Lung (tissue), 12 donors: ENCODE measurements around the gene KCNIP4. TPM values are rescaled to one million over a fixed set of nuclear protein-coding genes. Genes with fewer than 3 reads are reported as not detected.
A peak's percentile ranks its signal among the peaks of the same experiment; 100 is the strongest.

Experiments
- ATAC-seq: fragments of 200-7000 bp; cut with Tn5 transposase; one replicate; pipeline ENCODE4 v1.9.1; 2020; ENCODE audit warnings: moderate number of reproducible peaks; ENCODE audit not compliant: insufficient read depth, low FRiP score
- DNase-seq, 3 donors: peaks; one replicate each; pipeline ENCODE4 v3.0.0-alpha.2; 2013 to 2017
- H3K27ac ChIP-seq, 2 donors: one replicate each; pipeline ENCODE4 v1.5.1; 2013; ENCODE audit warnings: mild to moderate bottlenecking in 2 of 2, moderate library complexity in 2 of 2, control low read depth in 1 of 2, inconsistent platforms in 1 of 2, low read depth in 1 of 2, low read length in 1 of 2
- H3K27me3 ChIP-seq, 3 donors: one replicate each; pipeline ENCODE4 v1.5.1; 2013; ENCODE audit warnings: low read length in 2 of 3; ENCODE audit not compliant: control insufficient read depth in 3 of 3, insufficient read depth in 3 of 3
- H3K36me3 ChIP-seq, 4 donors: one replicate each; pipeline ENCODE4 v1.5.1; 2013; ENCODE audit warnings: low read length in 4 of 4, mild to moderate bottlenecking in 1 of 4, moderate library complexity in 1 of 4; ENCODE audit not compliant: control insufficient read depth in 4 of 4, insufficient read depth in 4 of 4
- H3K4me1 ChIP-seq, 5 donors: one replicate each; pipeline ENCODE4 v1.5.1; 2013; ENCODE audit warnings: low read length in 5 of 5, mild to moderate bottlenecking in 2 of 5, moderate library complexity in 1 of 5; ENCODE audit not compliant: control insufficient read depth in 5 of 5, insufficient read depth in 5 of 5
- H3K4me3 ChIP-seq: one replicate; pipeline ENCODE4 v1.5.1; 2013; ENCODE audit warnings: mild to moderate bottlenecking, control low read depth, moderate library complexity
- H3K9ac ChIP-seq, 2 donors: one replicate each; pipeline ENCODE4 v1.5.1; 2013; ENCODE audit warnings: low read length in 2 of 2, control low read depth in 1 of 2; ENCODE audit not compliant: insufficient read depth in 1 of 2
- H3K9me3 ChIP-seq, 4 donors: one replicate each; pipeline ENCODE4 v1.5.1; 2013; ENCODE audit warnings: low read length in 3 of 4, mild to moderate bottlenecking in 1 of 4, moderate library complexity in 1 of 4; ENCODE audit not compliant: control insufficient read depth in 4 of 4, insufficient read depth in 3 of 4
- CTCF ChIP-seq: IDR thresholded peaks from 2 replicates; pipeline ENCODE4 v1.5.1; 2012; ENCODE audit warnings: mild to moderate bottlenecking; ENCODE audit errors: control extremely low read depth, extremely low read depth
- WGBS, 2 donors: extraction: QIAGEN DNeasy Blood & Tissue Kit; methylation state at CpG; one replicate each; pipeline ENCODE4 v1.1.7; 2013; 5-methylcytosine and 5-hydroxymethylcytosine counted together
- polyA plus RNA-seq, 2 donors: library from polyadenylated mRNA; stranded (reverse); fragments of 200-250 nt; gene quantifications; one replicate each; pipeline ENCODE4 v1.2.1, GENCODE V29; 2013
- total RNA-seq, 2 donors: library from RNA; depleted of rRNA in 1 of 2; stranded (reverse); fragments of >200 nt in 1 of 2; gene quantifications; one replicate each; pipeline ENCODE4 v1.2.1, GENCODE V29; 2014 to 2021
- donor health status: control.
- donor health status: control.
- donor health status: Bipolar disorder and iron deficiency.
- donor health status: healthy.
- donor health status: DM: yes; HTN: yes; CAD: no.

Gene KCNIP4
- total and polyA plus RNA-seq, 4 donors = 0.11 TPM; not detected in 3

- no peaks in the 10 kb centered on the region for H3K27me3 ChIP-seq
- ATAC-seq (no peak), DNase-seq (no peak)
- no peak overlapping the region for H3K9ac ChIP-seq
- 27 to 38% methylated on average over 4 of the region's 4 CpGs for WGBS, 2 donors
- no peaks in the 10 kb centered on the region for H3K4me1 ChIP-seq
- H3K36me3 ChIP-seq = no peaks in the 10 kb centered on the region
- H3K4me3 ChIP-seq = no peak overlapping the region
- H3K9me3 ChIP-seq = no peaks in the 10 kb centered on the region
- H3K27ac ChIP-seq = no peak overlapping the region
- TF ChIP-seq CTCF = no peak
Observed at GRCh38 chr4:21769404-21770147, 179.0 kb downstream of the KCNIP4 start.

- Histone ChIP-seq H3K9me3 (no peaks in the 10 kb centered on the region), H3K27ac (no peak overlapping the region), H3K27me3 (no peaks in the 10 kb centered on the region), H3K4me3 (no peak overlapping the region), H3K9ac (no peak overlapping the region), H3K4me1 (no peaks in the 10 kb centered on the region), H3K36me3 (no peaks in the 10 kb centered on the region)
- ATAC-seq = no peak
- peak; percentile 13 for TF ChIP-seq CTCF
- DNase-seq = peak in 2 of 3 donors; percentile 74 to 78
- whole genome bisulfite sequencing, 2 donors = 15 to 18% methylated on average over 6 of the region's 6 CpGs
Observed at GRCh38 chr4:21768349-21769310, 179.9 kb downstream of the KCNIP4 start.

GRCh38 chr4:21765810-21766407, 182.7 kb downstream of the KCNIP4 start:
- WGBS, 2 donors = 33 to 36% methylated on average over 8 of the region's 8 CpGs
- Histone ChIP-seq H3K36me3 (no peaks in the 10 kb centered on the region), H3K9me3 (no peaks in the 10 kb centered on the region), H3K4me3 (no peak overlapping the region), H3K27ac (no peak overlapping the region), H3K9ac (no peak overlapping the region), H3K4me1 (no peaks in the 10 kb centered on the region), H3K27me3 (no peaks in the 10 kb centered on the region)
- TF ChIP-seq CTCF = peak; percentile 51
- DNase-seq (peak; percentile 41 to 71 (median 62)), ATAC-seq (peak; percentile 81)
